ENCODE results near the gene MMP1. TPM values are rescaled to one million over a fixed set of nuclear protein-coding genes. Genes with fewer than 3 reads are reported as not detected.

MMP1 gene
- total RNA-seq, 1 experiment from 2014 or later: 0.15 TPM

DNA sequence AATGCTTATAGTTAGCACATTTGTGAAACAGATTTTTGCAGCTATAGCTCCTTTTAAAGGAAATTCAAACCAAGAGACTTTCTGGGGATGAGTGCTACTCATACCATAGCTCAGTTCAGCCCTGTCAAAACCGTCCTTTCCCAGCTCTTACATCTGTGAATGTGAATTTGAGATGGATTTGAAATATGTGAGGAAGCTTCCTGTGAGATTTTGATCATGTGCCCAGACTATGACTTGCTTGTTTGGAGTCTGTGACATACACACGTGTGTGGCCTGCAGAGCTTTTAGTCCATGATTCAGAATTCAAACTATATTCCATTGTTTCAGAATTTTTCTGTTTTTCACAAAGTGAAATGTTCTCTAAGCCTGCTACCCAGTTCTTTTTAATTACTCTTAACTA lies 4.4 kb upstream of the MMP1 start:
- TF ChIP-seq, protein P1, sequence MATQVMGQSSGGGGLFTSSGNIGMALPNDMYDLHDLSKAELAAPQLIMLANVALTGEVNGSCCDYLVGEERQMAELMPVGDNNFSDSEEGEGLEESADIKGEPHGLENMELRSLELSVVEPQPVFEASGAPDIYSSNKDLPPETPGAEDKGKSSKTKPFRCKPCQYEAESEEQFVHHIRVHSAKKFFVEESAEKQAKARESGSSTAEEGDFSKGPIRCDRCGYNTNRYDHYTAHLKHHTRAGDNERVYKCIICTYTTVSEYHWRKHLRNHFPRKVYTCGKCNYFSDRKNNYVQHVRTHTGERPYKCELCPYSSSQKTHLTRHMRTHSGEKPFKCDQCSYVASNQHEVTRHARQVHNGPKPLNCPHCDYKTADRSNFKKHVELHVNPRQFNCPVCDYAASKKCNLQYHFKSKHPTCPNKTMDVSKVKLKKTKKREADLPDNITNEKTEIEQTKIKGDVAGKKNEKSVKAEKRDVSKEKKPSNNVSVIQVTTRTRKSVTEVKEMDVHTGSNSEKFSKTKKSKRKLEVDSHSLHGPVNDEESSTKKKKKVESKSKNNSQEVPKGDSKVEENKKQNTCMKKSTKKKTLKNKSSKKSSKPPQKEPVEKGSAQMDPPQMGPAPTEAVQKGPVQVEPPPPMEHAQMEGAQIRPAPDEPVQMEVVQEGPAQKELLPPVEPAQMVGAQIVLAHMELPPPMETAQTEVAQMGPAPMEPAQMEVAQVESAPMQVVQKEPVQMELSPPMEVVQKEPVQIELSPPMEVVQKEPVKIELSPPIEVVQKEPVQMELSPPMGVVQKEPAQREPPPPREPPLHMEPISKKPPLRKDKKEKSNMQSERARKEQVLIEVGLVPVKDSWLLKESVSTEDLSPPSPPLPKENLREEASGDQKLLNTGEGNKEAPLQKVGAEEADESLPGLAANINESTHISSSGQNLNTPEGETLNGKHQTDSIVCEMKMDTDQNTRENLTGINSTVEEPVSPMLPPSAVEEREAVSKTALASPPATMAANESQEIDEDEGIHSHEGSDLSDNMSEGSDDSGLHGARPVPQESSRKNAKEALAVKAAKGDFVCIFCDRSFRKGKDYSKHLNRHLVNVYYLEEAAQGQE (IDR thresholded peaks at IDR 0.05; ENCODE audit: insufficient read depth in 1 of 2, low read depth in 2 of 2, low read length in 1 of 2): no peak
- TF ChIP-seq POLR2AphosphoS5 (IDR thresholded peaks at IDR 0.05; ENCODE audit: low read depth, low read length) (no peak), TCF7L2 (IDR thresholded peaks at IDR 0.05; ENCODE audit: low read depth, low read length) (no peak), SIN3A (IDR thresholded peaks at IDR 0.05; ENCODE audit: borderline replicate concordance, insufficient read depth, low read depth, low read length) (no peak)
- TF ChIP-seq, protein P2, sequence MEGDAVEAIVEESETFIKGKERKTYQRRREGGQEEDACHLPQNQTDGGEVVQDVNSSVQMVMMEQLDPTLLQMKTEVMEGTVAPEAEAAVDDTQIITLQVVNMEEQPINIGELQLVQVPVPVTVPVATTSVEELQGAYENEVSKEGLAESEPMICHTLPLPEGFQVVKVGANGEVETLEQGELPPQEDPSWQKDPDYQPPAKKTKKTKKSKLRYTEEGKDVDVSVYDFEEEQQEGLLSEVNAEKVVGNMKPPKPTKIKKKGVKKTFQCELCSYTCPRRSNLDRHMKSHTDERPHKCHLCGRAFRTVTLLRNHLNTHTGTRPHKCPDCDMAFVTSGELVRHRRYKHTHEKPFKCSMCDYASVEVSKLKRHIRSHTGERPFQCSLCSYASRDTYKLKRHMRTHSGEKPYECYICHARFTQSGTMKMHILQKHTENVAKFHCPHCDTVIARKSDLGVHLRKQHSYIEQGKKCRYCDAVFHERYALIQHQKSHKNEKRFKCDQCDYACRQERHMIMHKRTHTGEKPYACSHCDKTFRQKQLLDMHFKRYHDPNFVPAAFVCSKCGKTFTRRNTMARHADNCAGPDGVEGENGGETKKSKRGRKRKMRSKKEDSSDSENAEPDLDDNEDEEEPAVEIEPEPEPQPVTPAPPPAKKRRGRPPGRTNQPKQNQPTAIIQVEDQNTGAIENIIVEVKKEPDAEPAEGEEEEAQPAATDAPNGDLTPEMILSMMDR (IDR thresholded peaks at IDR 0.05): no peak
- Histone ChIP-seq H3K36me3 (ENCODE audit: control insufficient read depth, insufficient read depth, low read length) (no peaks in the 10 kb centered on the region), H3K9me3 (ENCODE audit: control insufficient read depth, insufficient read depth, low read depth, low read length) (no peaks in the 10 kb centered on the region), H3K27ac (ENCODE audit: low read length) (no peak overlapping the region), H3K4me1 (ENCODE audit: control insufficient read depth, insufficient read depth, low read length) (peaks cover under 1% of the 10 kb centered on the region; the same call in 1 of the 2 replicates), H3K4me3 (ENCODE audit: low read depth in 2 of 2, low read length in 2 of 2) (no peak overlapping the region), H3K27me3 (ENCODE audit: control insufficient read depth, insufficient read depth, low read length) (peaks cover 7% of the 10 kb centered on the region; the same call in 1 of the 2 replicates)
- ATAC-seq: no peak
- no peak for DNase-seq (ENCODE audit: low read depth, low spot score)
- ChIA-PET CTCF (no interaction called here), POLR2A (no interaction called here)
- in situ Hi-C loops (cut with HindIII; ENCODE audit: low pct_unique_long_range_greater_than_20kb, low sequenced_read_pairs): no loop called here
- BruUV-seq (replicated peaks): no TSS peak
- intact Hi-C loops (cut with micrococcal nuclease; ENCODE audit: unreplicated experiment): no loop called here

GRCh38 chr11:102800767-102801166 lies 2.8 kb upstream of the MMP1 start:
- in situ Hi-C loops (cut with HindIII; ENCODE audit: low pct_unique_long_range_greater_than_20kb, low sequenced_read_pairs): no loop called here
- no peak for TF ChIP-seq POLR2AphosphoS5 (IDR thresholded peaks at IDR 0.05; ENCODE audit: low read depth, low read length)
- no peak for TF ChIP-seq TCF7L2 (IDR thresholded peaks at IDR 0.05; ENCODE audit: low read depth, low read length)
- TF ChIP-seq SIN3A (IDR thresholded peaks at IDR 0.05; ENCODE audit: borderline replicate concordance, insufficient read depth, low read depth, low read length): no peak
- TF ChIP-seq, protein P2 (IDR thresholded peaks at IDR 0.05): no peak
- TF ChIP-seq, protein P1 (IDR thresholded peaks at IDR 0.05; ENCODE audit: insufficient read depth in 1 of 2, low read depth in 2 of 2, low read length in 1 of 2): no peak
- CTCF ChIA-PET: no interaction called here
- DNase-seq (ENCODE audit: low read depth, low spot score) (no peak), ATAC-seq (no peak)
- intact Hi-C loops (cut with micrococcal nuclease; ENCODE audit: unreplicated experiment): no loop called here
- Histone ChIP-seq H3K27me3 (ENCODE audit: control insufficient read depth, insufficient read depth, low read length) (peaks cover 10% of the 10 kb centered on the region; the same call in 1 of the 2 replicates), H3K27ac (ENCODE audit: low read length) (no peak overlapping the region), H3K4me1 (ENCODE audit: control insufficient read depth, insufficient read depth, low read length) (no peaks in the 10 kb centered on the region), H3K36me3 (ENCODE audit: control insufficient read depth, insufficient read depth, low read length) (no peaks in the 10 kb centered on the region), H3K4me3 (ENCODE audit: low read depth in 2 of 2, low read length in 2 of 2) (no peak overlapping the region), H3K9me3 (ENCODE audit: control insufficient read depth, insufficient read depth, low read depth, low read length) (no peaks in the 10 kb centered on the region)
- BruUV-seq (replicated peaks): no TSS peak
- POLR2A ChIA-PET: no interaction called here

Measured in Panc1 (cell line).